Tibial nerve (tissue), 3 donors: ENCODE measurements around the gene RPL13.

Experiments
- CTCF ChIP-seq, 5 experiments: fragments of 200-600 bp in 3 of 5; fragments of 450-650 bp in 2 of 5; sonication (generic) in 3 of 5; IDR thresholded peaks; one replicate each; pipeline ENCODE4 v1.5.1; 2016 to 2019; ENCODE audit warnings: antibody characterized with exemption in 5 of 5, mild to moderate bottlenecking in 3 of 5, moderate library complexity in 2 of 5
- POLR2A ChIP-seq, 2 donors: fragments of 450-650 bp; IDR thresholded peaks; one replicate each; pipeline ENCODE4 v1.6.1; 2017; ENCODE audit warnings: antibody characterized with exemption in 2 of 2, mild to moderate bottlenecking in 2 of 2, moderate library complexity in 2 of 2

GRCh38 chr16:89564476-89565255 is 4.2 kb downstream of the RPL13 start:
- TF ChIP-seq POLR2A (IDR thresholded peaks at IDR 0.05), result no peak
- no peak for TF ChIP-seq CTCF (IDR thresholded peaks at IDR 0.05)
